SU-DHL-6 (cell line): ENCODE results near the gene RAB2B.

Experiments used
- H2AFZ ChIP-seq: fragments of 200-600 bp; sonication (generic); 2 replicates; pipeline ENCODE4 v1.6.1; 2014; ENCODE audit warnings: low read depth, mild to moderate bottlenecking, moderate library complexity, mixed read lengths, antibody characterized with exemption, low read length; ENCODE audit not compliant: severe bottlenecking
- H3F3A ChIP-seq: fragments of 200-600 bp; shearing (Covaris generic); 2 replicates; pipeline ENCODE4 v1.6.0; 2016; ENCODE audit warnings: antibody characterized with exemption, mild to moderate bottlenecking; ENCODE audit not compliant: insufficient read depth
- H3K27ac ChIP-seq: fragments of 200-600 bp; sonication (generic); 2 replicates; pipeline ENCODE4 v1.5.1; 2016; ENCODE audit warnings: low read depth, mild to moderate bottlenecking, low read length, moderate library complexity, mixed read lengths
- H3K27me3 ChIP-seq: fragments of 200-600 bp; sonication (generic), shearing (Covaris generic); 2 replicates; pipeline ENCODE4 v1.6.0; 2014; ENCODE audit warnings: mild to moderate bottlenecking, low read length
- H3K36me3 ChIP-seq: fragments of 200-600 bp; sonication (generic); 2 replicates; pipeline ENCODE4 v1.6.1; 2014; ENCODE audit warnings: mild to moderate bottlenecking, low read length, mixed read lengths
- H3K4me2 ChIP-seq: fragments of 300-600, 200-600 bp; shearing (Covaris generic), sonication (generic); 2 replicates; pipeline ENCODE4 v1.6.0; 2014; ENCODE audit warnings: low read length, low read depth, mild to moderate bottlenecking; ENCODE audit not compliant: poor library complexity, severe bottlenecking
- H3K4me3 ChIP-seq: fragments of 200-600 bp; sonication (generic); 2 replicates; pipeline ENCODE4 v1.5.1; 2014; ENCODE audit warnings: antibody characterized with exemption, low read length, mild to moderate bottlenecking, mixed read lengths; ENCODE audit not compliant: insufficient read depth, poor library complexity, severe bottlenecking
- H3K79me2 ChIP-seq: fragments of 200-600 bp; sonication (generic); 2 replicates; pipeline ENCODE4 v1.6.1; 2014; ENCODE audit warnings: mild to moderate bottlenecking, low read length, moderate library complexity; ENCODE audit not compliant: insufficient read depth
- H3K9ac ChIP-seq: fragments of 200-600 bp; sonication (generic); 2 replicates; pipeline ENCODE4 v1.7.0; 2014; ENCODE audit warnings: mild to moderate bottlenecking, low read length
- H3K9me2 ChIP-seq: fragments of 200-600 bp; sonication (generic); replicated peaks from 2 replicates; pipeline ENCODE4 v1.6.1; 2014; ENCODE audit warnings: low read length; ENCODE audit not compliant: insufficient read depth
- H3K9me3 ChIP-seq: fragments of 200-600 bp; sonication (generic); 2 replicates; pipeline ENCODE4 v1.6.1; 2014; ENCODE audit warnings: low read length, mixed read lengths; ENCODE audit not compliant: insufficient read depth
- H4K20me1 ChIP-seq: fragments of 200-600 bp; sonication (generic); 2 replicates; pipeline ENCODE4 v1.6.1; 2014; ENCODE audit warnings: low read depth, mild to moderate bottlenecking, antibody characterized with exemption, low read length, moderate library complexity, mixed read lengths
- EZH2phosphoT487 ChIP-seq: fragments of 200-600 bp; sonication (generic), shearing (Covaris generic); conservative IDR thresholded peaks from 2 replicates; pipeline ENCODE4 v1.6.1; 2018; ENCODE audit warnings: mild to moderate bottlenecking, antibody characterized with exemption, low read length, moderate library complexity, mixed read lengths
- TF ChIP-seq, protein P1 (sequence below): fragments of 200-600 bp; sonication (generic); IDR thresholded peaks from one replicate; pipeline ENCODE4 v1.5.1; 2017; ENCODE audit warnings: antibody characterized with exemption, mild to moderate bottlenecking, low read length, moderate library complexity; ENCODE audit not compliant: insufficient read depth, poor library complexity, severe bottlenecking

Gene RAB2B

DNA sequence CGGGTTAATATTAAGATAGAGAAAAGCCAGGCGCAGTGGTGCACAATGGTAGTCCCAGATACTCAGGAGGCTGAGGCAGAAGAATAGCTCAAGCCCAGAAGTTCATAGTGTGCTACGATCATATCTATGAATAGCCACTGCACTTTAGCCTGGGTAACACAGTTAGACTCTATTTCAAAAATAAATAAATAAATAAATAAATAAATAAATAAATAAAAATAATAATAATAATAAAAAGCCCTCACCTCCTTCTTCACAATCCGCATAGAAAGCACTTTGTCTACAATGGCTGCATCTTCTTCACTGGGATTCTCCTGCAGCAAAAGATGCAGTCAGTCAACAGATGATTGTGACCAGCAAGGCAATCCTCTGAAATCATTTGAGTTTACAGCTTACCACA is 61.4 kb downstream of the RAB2B start:
- peaks cover 41% of the 10 kb centered on the region; the same call in 1 of the 2 replicates for H3K36me3 ChIP-seq
- H3K9ac ChIP-seq = no peak overlapping the region
- no peak overlapping the region for H2AFZ ChIP-seq
- no peaks in the 10 kb centered on the region for H3K27me3 ChIP-seq
- no peaks in the 10 kb centered on the region for H3K9me2 ChIP-seq
- no peak overlapping the region for H3K4me2 ChIP-seq
- no peak for TF ChIP-seq EZH2phosphoT487
- TF ChIP-seq, protein P1, sequence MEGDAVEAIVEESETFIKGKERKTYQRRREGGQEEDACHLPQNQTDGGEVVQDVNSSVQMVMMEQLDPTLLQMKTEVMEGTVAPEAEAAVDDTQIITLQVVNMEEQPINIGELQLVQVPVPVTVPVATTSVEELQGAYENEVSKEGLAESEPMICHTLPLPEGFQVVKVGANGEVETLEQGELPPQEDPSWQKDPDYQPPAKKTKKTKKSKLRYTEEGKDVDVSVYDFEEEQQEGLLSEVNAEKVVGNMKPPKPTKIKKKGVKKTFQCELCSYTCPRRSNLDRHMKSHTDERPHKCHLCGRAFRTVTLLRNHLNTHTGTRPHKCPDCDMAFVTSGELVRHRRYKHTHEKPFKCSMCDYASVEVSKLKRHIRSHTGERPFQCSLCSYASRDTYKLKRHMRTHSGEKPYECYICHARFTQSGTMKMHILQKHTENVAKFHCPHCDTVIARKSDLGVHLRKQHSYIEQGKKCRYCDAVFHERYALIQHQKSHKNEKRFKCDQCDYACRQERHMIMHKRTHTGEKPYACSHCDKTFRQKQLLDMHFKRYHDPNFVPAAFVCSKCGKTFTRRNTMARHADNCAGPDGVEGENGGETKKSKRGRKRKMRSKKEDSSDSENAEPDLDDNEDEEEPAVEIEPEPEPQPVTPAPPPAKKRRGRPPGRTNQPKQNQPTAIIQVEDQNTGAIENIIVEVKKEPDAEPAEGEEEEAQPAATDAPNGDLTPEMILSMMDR = no peak
- H3K27ac ChIP-seq = no peak overlapping the region
- H3K9me3 ChIP-seq = no peaks in the 10 kb centered on the region
- H3K79me2 ChIP-seq = no peaks in the 10 kb centered on the region
- 0 out of 2 replicates have a peak, but pooled peaks cover 5% of the 10 kb centered on the region for H3F3A ChIP-seq
- H3K4me3 ChIP-seq = no peak overlapping the region
- 0 out of 2 replicates have a peak, but pooled peaks cover 6% of the 10 kb centered on the region for H4K20me1 ChIP-seq

DNA sequence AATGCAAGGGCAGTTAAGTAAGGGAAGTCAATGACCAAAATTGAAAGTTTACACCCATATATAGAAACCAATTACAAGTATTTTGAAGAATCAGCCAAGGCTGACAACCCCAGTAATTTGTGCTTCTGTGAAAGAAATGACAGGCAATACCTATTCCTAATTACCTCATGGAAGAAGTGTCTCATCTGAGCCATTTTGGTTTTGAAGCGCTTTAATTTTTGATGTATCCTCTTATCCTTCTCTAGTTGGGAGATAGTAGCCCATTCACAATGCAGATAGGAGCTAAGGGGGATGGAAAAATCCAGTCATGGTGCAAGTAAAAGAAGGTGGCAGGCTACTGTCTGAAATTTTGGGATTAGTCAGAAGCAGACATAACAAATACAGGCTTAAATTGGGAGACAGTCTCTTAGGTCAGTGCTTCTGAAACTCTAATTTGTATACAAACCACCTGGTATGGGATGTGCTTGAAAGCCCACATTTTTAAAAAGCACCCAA is 62.6 kb downstream of the RAB2B start:
- no peaks in the 10 kb centered on the region for H3K27me3 ChIP-seq
- H3K4me2 ChIP-seq = no peak overlapping the region
- no peak overlapping the region for H3K27ac ChIP-seq
- no peaks in the 10 kb centered on the region for H3K9me2 ChIP-seq
- H2AFZ ChIP-seq = no peak overlapping the region
- H4K20me1 ChIP-seq = 0 out of 2 replicates have a peak, but pooled peaks cover 6% of the 10 kb centered on the region
- H3F3A ChIP-seq = 0 out of 2 replicates have a peak, but pooled peaks cover 5% of the 10 kb centered on the region
- TF ChIP-seq EZH2phosphoT487 = no peak
- TF ChIP-seq, protein P1 = no peak
- H3K9ac ChIP-seq = no peak overlapping the region
- H3K79me2 ChIP-seq = no peaks in the 10 kb centered on the region
- no peaks in the 10 kb centered on the region for H3K9me3 ChIP-seq
- H3K4me3 ChIP-seq = no peak overlapping the region
- peaks cover 53% of the 10 kb centered on the region; the same call in 1 of the 2 replicates for H3K36me3 ChIP-seq
